ENCODE data around the gene SYNM.

DNA sequence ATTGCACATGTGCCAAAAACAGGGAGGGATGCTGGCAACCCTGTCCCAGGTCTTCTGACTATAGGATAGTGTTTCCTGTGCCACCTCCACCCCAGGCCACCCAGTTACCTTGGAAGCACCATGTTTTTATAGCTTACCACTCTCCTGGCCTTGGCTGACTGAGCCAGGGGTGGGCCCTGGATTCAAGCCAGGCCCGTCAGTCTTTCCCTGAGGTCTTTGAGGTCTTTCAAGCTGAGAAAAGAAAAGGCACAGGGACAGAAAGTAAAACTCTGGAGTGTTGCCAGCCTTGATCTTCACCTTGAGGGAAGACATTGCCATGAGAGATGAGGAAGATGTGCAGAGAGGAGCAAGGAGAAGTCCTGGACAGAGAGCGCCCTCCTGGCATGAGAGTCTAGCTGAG is 46.3 kb downstream of the SYNM start:
- TF ChIP-seq, protein P1, sequence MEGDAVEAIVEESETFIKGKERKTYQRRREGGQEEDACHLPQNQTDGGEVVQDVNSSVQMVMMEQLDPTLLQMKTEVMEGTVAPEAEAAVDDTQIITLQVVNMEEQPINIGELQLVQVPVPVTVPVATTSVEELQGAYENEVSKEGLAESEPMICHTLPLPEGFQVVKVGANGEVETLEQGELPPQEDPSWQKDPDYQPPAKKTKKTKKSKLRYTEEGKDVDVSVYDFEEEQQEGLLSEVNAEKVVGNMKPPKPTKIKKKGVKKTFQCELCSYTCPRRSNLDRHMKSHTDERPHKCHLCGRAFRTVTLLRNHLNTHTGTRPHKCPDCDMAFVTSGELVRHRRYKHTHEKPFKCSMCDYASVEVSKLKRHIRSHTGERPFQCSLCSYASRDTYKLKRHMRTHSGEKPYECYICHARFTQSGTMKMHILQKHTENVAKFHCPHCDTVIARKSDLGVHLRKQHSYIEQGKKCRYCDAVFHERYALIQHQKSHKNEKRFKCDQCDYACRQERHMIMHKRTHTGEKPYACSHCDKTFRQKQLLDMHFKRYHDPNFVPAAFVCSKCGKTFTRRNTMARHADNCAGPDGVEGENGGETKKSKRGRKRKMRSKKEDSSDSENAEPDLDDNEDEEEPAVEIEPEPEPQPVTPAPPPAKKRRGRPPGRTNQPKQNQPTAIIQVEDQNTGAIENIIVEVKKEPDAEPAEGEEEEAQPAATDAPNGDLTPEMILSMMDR (IDR thresholded peaks at IDR 0.05), result no peak
- TF ChIP-seq POLR2A (IDR thresholded peaks at IDR 0.05), result no peak
